Left lung (tissue), 10 donors: Measurements from ENCODE around the gene SSU72. TPM values are rescaled to one million over a fixed set of nuclear protein-coding genes. Genes with fewer than 3 reads are reported as not detected.

ENCODE experiments used
- ATAC-seq: fragments of 200-7000 bp; cut with Tn5 transposase; one replicate; pipeline ENCODE4 v1.9.1; 2020; ENCODE audit warnings: moderate library complexity
- DNase-seq, 4 donors: peaks; one replicate each; pipeline ENCODE4 v3.0.0-alpha.2; 2013 to 2020
- H3K27ac ChIP-seq, 2 donors: fragments of 200-600 bp; sonication (generic) in 1 of 2; one replicate each; pipeline versions ENCODE4 v1.5.0 to v1.8.0; 2020 to 2021
- H3K27me3 ChIP-seq, 2 donors: fragments of 200-600 bp; sonication (generic) in 1 of 2; one replicate each; pipeline versions ENCODE4 v1.5.0 to v1.8.0; 2020 to 2021
- H3K36me3 ChIP-seq, 2 donors: fragments of 200-600 bp; sonication (generic) in 1 of 2; one replicate each; pipeline versions ENCODE4 v1.5.0 to v1.8.0; 2020 to 2021
- H3K4me1 ChIP-seq, 2 donors: fragments of 200-600 bp; one replicate each; pipeline ENCODE4 v1.8.0; 2021
- H3K4me3 ChIP-seq, 2 donors: fragments of 200-600 bp; sonication (generic) in 1 of 2; one replicate each; pipeline versions ENCODE4 v1.5.0 to v1.8.0; 2020 to 2021; ENCODE audit warnings: mild to moderate bottlenecking in 1 of 2
- H3K9me3 ChIP-seq, 2 donors: fragments of 200-600 bp; sonication (generic) in 1 of 2; one replicate each; pipeline versions ENCODE4 v1.5.0 to v1.8.0; 2020 to 2021
- intact Hi-C, 2 donors: fragments of 100-400 bp; cut with DNase I; formaldehyde crosslinking; loops; one replicate each; pipeline versions ENCODE4 v1.11.2 to v1.14.2; 2022
- polyA plus RNA-seq, 6 donors: library from polyadenylated mRNA; unstranded; fragments of 120-200 nt; gene quantifications; one replicate each; pipeline ENCODE4 v1.2.1, GENCODE V29; 2013; ENCODE audit not compliant: insufficient read length in 6 of 6
- total RNA-seq, 2 donors: library from RNA; stranded (reverse); fragmentation: NEBNext Ultra II Directional; extraction: Animal tissue kit (Norgen Biotek cat#: 25700); gene quantifications; one replicate each; pipeline ENCODE4 v1.2.1, GENCODE V29; 2021
- TF ChIP-seq, protein P1 (sequence below), 2 donors: fragments of 200-600 bp; sonication (generic) in 1 of 2; IDR thresholded peaks; one replicate each; pipeline versions ENCODE4 v1.5.0 to v1.8.0; 2021; ENCODE audit warnings: antibody characterized with exemption in 2 of 2
- donor health status: DM: no; HTN: yes; CAD: no.
- donor health status: DM: no; HTN: no; CAD: no.

Gene SSU72
- total and polyA plus RNA-seq, 8 donors: 65.2 to 141 (median 72.7) TPM

GRCh38 chr1:1567152-1567875, 7.3 kb downstream of the SSU72 start:
- Histone ChIP-seq H3K27ac (no peak overlapping the region), H3K4me1 (peaks cover 0 to 51% of the 10 kb centered on the region in 2 donors), H3K4me3 (no peak overlapping the region), H3K9me3 (no peaks in the 10 kb centered on the region), H3K27me3 (no peaks in the 10 kb centered on the region), H3K36me3 (peaks cover 7 to 87% of the 10 kb centered on the region in 2 donors)
- TF ChIP-seq, protein P1, sequence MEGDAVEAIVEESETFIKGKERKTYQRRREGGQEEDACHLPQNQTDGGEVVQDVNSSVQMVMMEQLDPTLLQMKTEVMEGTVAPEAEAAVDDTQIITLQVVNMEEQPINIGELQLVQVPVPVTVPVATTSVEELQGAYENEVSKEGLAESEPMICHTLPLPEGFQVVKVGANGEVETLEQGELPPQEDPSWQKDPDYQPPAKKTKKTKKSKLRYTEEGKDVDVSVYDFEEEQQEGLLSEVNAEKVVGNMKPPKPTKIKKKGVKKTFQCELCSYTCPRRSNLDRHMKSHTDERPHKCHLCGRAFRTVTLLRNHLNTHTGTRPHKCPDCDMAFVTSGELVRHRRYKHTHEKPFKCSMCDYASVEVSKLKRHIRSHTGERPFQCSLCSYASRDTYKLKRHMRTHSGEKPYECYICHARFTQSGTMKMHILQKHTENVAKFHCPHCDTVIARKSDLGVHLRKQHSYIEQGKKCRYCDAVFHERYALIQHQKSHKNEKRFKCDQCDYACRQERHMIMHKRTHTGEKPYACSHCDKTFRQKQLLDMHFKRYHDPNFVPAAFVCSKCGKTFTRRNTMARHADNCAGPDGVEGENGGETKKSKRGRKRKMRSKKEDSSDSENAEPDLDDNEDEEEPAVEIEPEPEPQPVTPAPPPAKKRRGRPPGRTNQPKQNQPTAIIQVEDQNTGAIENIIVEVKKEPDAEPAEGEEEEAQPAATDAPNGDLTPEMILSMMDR (IDR thresholded peaks at IDR 0.05): no peak
- DNase-seq (no peak), ATAC-seq (no peak)
- intact Hi-C loops: no loop called here

DNA sequence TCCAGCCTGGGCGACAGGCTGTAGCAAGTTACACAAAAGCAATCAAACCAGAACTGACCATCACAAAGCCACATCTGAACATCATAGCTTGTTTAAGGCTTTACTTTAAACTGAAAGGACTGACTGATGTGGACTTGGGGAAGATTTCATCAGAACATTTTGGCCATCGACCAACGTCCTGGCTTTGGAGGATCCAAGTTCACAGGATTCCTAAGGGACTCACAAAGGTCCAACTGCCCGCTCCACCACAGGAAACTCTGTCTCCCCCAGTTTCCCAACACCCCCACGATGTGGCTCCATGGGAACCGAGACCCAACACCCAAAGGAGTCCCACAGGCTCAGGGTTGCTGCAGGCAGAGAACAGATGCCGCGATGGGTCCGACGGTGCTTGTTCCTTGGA, 9.3 kb downstream of the SSU72 start:
- H3K9me3 ChIP-seq: no peaks in the 10 kb centered on the region
- ATAC-seq (no peak), DNase-seq (no peak)
- H3K4me1 ChIP-seq: peaks cover 0 to 39% of the 10 kb centered on the region in 2 donors
- H3K4me3 ChIP-seq: no peak overlapping the region
- intact Hi-C loops: no loop called here
- no peak overlapping the region for H3K27ac ChIP-seq
- peaks cover 7 to 90% of the 10 kb centered on the region in 2 donors for H3K36me3 ChIP-seq
- TF ChIP-seq, protein P1 (IDR thresholded peaks at IDR 0.05): no peak
- H3K27me3 ChIP-seq: no peaks in the 10 kb centered on the region

- TF ChIP-seq, protein P1 (IDR thresholded peaks at IDR 0.05): no peak
- ATAC-seq (no peak), DNase-seq (no peak)
- no peaks in the 10 kb centered on the region for H3K9me3 ChIP-seq
- peaks cover 0 to 29% of the 10 kb centered on the region in 2 donors for H3K4me1 ChIP-seq
- no peak overlapping the region for H3K27ac ChIP-seq
- no peak overlapping the region for H3K4me3 ChIP-seq
- peaks cover 7 to 86% of the 10 kb centered on the region in 2 donors for H3K36me3 ChIP-seq
- no peaks in the 10 kb centered on the region for H3K27me3 ChIP-seq
- intact Hi-C loops: no loop called here
Observed at GRCh38 chr1:1564268-1564667, 10.4 kb downstream of the SSU72 start.

DNA sequence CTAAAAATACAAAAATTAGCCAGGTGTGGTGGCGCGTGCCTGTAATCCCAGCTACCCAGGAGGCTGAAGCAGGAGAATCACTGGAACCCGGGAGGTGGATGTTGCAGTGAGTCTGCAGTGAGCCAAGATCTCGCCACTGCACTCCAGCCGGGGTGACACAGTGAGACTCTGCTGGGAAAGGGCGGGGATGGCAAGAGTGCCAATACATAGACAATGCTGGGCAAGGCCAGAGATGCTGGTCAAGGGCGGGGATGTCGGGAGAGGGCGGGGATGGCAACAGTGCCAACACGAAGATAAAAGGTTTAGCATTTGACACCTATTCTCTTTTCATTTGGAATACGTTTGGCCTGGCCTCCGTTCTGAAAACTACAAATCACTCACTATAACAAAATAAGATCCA, 11.0 kb downstream of the SSU72 start:
- ATAC-seq: no peak

GRCh38 chr1:1562556-1563195, 12.0 kb downstream of the SSU72 start:
- Histone ChIP-seq H3K4me1 (peaks cover 0 to 14% of the 10 kb centered on the region in 2 donors), H3K27ac (peak overlapping the region; percentile 19 to 45), H3K9me3 (no peaks in the 10 kb centered on the region), H3K4me3 (no peak overlapping the region), H3K27me3 (no peaks in the 10 kb centered on the region), H3K36me3 (peaks cover 7 to 73% of the 10 kb centered on the region in 2 donors)
- intact Hi-C loops: no loop called here
- TF ChIP-seq, protein P1 (IDR thresholded peaks at IDR 0.05): no peak
- no peak for ATAC-seq
- no peak for DNase-seq

More for the DNA sequence above, 11.0 kb downstream of the SSU72 start:
- Histone ChIP-seq H3K36me3 (peaks cover 7 to 80% of the 10 kb centered on the region in 2 donors), H3K4me1 (peaks cover 0 to 24% of the 10 kb centered on the region in 2 donors), H3K9me3 (no peaks in the 10 kb centered on the region), H3K4me3 (no peak overlapping the region), H3K27me3 (no peaks in the 10 kb centered on the region), H3K27ac (no peak overlapping the region)
- intact Hi-C loops: no loop called here
- no peak for DNase-seq
- TF ChIP-seq, protein P1 (IDR thresholded peaks at IDR 0.05): no peak
